GM11168 (cell line): Measurements from ENCODE around the gene TNS1.

Source experiments
- in situ Hi-C: fragments of 300-500 bp; cut with MboI; formaldehyde crosslinking; loops from one replicate; pipeline ENCODE4 v1.12.0; 2022; ENCODE audit warnings: low sequenced_read_pairs; ENCODE audit not compliant: unreplicated experiment

The TNS1 gene

GRCh38 chr2:218002143-218002844 is 501 bp downstream of the TNS1 start:
- in situ Hi-C loops, result no loop called here

DNA sequence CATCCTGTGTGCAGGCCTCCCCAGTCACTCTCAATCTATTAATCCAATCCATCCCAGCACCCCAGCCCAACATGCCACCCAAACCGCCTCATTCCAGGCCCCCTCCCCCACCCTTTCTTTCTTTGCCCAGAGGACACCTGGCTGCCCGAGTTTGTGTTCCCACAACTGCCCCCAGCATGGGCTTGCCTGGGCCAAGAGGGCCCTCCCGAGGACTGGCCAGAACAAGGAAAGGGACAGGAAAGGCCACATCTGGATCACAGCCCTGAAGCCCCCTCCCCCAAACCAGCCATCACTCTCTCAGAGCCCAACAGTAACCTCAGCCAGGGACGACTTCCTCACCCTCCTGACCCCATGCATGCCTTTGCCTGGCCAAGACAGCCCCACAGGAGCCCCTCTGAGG is 1.2 kb downstream of the TNS1 start:
- in situ Hi-C loops, result no loop called here

DNA sequence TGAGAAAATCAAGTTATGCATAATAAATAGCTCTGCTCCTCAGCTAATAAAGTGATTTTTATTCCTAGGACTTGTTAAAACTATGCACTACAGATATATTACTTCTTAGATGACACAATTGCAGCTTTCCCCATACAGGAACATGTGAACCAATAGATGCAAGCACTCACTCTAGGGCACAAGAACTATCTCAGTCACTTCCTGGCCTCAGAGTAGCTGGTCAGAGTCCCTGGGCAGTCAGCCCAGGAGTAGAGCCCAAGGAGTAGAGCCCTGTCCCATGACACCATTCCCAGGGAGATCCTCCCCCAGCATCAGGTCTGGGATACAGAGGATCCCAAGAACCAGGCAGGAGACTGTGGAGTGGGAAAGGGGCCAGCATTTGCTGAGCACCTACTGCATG is 2.7 kb downstream of the TNS1 start:
- in situ Hi-C loops, result no loop called here

DNA sequence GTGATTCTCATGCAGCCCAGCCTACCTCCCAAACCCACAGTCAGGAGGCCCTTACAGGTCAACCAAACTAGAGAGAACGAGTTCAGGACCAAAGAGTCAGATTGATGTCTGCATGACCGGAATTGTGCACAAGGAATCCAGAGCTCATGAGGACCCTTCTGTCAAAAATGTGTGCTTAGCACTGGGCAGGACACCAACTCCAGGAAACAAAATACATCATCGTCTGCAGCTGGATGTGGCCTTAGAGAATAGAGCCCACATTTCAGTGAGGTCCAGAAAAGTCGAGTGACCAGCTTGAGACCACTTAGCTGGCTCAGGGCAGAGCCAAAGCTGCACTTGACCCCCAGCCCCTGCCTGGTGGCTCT is 3.2 kb downstream of the TNS1 start:
- in situ Hi-C loops, result no loop called here

- in situ Hi-C loops, result no loop called here
These were observed 3.7 kb downstream of the TNS1 start for GRCh38 chr2:217998926-217999594.

- in situ Hi-C loops, result no loop called here
These were observed 5.3 kb downstream of the TNS1 start for GRCh38 chr2:217997510-217997909.

DNA sequence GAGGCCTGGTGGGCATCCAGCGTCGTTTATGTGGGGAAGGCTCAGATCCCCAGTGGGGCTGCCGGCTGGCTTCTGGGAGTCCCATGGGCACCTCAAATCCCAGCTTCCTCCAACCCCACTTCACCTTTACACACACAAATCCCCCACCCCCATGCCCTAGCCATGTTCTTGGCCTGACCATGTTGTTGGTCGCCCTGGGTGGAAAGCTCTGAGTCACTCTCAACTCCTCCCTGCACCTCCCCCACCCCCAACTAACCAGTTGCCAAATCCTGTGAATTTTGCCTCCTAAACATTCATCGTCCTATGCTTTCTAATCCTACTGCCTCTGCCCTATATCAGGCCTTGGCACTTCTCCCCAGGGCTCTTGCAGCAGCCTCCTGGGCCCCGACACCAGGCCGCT is 6.4 kb downstream of the TNS1 start:
- in situ Hi-C loops, result no loop called here

- in situ Hi-C loops, result no loop called here
These were observed 7.0 kb downstream of the TNS1 start for GRCh38 chr2:217995731-217996231.

DNA sequence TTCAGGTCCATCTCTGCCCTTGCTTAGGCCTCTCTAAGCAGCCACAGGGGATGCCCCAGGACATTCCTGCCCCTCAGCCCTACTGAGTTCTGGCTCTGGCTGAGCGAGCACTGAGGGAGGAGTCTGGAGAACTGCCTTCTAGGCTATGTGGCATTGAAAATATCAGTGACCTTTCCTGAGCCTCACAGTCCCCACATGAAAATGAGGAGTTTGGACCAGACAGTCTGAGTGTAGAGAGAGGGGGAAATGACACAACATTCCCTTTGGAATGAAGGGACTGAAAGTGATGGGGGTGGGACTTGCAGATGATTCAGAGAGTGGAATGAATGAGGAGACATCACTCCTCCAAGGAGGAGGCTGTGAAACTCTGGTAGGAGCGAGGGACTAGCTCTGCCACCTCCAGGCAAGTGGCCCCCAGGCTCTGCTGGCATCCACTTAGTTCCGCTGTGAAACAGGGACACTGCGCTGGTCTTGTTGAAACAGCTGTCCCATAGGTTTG is 8.0 kb downstream of the TNS1 start:
- in situ Hi-C loops, result no loop called here

DNA sequence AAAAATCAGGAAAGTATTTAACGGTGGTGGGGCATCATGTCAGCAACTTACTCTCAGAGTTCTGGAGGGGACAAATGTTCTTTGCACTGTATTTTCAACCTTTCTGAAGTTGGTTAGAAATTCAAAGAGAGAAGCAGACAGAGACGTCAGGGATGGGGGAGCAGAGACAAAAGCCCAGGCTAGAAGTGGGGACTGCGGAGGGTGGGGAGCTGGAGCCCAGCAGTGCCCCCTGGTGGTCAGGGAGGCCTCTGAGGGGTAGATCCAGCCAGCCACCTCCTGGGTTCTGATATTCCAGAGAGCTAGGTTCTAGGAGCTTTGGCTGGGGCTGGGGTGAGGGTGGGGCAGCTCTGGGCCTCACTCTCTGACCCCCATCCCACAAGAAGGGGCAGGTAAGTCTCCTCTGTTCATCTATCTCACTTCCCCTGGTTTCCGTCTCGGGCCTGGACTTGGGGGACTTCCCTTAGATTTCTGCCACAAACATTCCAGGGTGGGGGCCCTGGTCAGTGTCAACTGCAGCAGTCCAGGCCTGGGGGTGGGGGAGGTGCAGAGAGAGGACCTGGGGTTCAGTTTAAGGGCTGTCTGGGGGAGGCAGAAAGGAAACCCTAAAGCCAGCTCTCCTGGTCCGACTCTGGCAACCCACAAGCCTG is 8.9 kb downstream of the TNS1 start:
- in situ Hi-C loops, result no loop called here

- in situ Hi-C loops, result no loop called here
These were observed 9.7 kb downstream of the TNS1 start for GRCh38 chr2:217993138-217993537.

DNA sequence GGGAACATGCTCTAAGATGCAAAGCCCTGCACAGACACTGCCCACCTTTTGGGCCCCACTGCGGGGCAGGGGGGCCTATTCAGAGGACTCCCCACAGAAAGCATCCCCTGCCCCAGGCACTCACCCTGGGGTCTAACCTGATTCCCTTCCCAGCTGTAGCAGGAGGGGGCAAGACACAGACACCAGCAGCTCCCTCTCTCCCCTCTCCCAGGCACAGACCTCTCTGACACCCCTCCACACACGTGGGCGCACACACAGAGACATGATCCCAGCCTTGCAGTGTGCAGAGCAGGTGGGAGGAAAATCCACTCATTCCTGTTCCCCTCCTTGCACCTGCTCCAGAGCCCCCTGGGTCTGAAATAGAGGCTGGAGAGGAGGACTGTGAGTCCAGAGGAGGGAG is 10.7 kb downstream of the TNS1 start:
- in situ Hi-C loops, result no loop called here

DNA sequence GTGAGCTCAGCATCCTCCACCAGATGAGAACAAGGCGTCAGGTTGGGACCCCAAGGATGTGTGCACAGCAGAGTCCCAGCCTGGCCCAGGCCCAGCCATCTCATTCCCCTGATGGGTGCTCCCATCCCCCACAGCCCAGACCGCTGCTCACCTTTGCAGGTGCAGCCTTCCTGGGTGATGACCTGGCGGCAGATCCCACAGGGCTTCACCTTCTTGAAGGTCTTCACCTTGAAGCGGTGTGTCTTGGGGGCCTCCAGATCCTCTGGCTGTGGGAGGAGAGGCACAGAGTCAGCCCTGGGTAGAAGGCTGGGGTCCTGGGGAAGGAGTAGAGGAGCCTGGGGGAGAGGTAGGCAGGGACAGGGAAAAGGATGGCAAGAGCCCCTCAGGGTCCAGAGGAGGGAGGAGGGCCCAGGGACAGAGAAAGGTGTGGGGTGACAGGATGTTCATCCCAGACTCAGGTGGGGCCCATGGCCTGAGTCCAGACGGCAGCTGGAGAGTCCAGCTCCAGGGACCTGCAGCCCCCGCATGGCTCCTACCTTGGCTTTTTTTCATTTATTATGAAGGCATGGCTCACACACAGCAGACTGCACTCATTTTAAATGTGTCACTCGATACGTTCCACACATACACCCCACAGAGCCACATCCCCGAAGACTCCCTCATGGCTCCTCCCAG is 11.9 kb downstream of the TNS1 start:
- in situ Hi-C loops, result no loop called here

DNA sequence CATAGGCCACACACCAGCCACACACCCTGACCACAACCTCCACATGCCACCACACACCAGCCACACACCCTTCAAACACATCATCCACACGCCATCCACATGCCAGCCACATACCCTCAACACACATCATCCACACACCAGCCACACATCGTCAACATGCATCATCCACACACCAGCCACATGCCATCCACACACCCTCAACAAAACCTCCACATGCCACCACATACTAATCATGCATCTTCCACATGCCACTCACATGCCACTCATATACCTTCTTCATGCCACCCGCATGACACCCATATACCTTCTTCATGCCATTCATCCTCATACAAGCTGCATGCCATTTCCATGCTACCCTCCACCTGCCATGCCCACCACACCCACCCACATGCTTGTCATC is 12.4 kb downstream of the TNS1 start:
- in situ Hi-C loops, result no loop called here

GRCh38 chr2:217989221-217989948 is 13.4 kb downstream of the TNS1 start:
- in situ Hi-C loops, result no loop called here

- in situ Hi-C loops, result no loop called here
These were observed 14.0 kb downstream of the TNS1 start for GRCh38 chr2:217988840-217989204.

GRCh38 chr2:217988014-217988839 is 14.6 kb downstream of the TNS1 start:
- in situ Hi-C loops, result no loop called here

DNA sequence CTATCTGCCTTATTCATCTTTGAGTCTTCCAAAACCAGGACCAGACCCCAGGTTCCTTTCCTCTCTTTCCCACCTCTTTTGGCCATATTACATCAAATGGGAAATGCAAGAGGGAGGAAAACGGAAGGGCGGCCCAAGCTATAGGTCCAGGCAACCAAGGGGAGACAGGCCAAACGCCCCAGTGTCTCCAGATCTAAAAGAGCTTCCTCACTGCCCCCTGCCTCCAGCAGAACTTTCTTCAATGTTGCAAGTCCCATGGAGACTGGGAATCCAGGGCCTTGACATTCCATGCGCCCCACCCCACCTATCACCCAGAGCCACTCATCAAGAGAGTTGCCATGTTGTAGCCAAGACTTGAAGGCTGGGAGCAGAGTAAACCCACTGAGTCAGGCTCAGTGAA is 15.4 kb downstream of the TNS1 start:
- in situ Hi-C loops, result no loop called here

DNA sequence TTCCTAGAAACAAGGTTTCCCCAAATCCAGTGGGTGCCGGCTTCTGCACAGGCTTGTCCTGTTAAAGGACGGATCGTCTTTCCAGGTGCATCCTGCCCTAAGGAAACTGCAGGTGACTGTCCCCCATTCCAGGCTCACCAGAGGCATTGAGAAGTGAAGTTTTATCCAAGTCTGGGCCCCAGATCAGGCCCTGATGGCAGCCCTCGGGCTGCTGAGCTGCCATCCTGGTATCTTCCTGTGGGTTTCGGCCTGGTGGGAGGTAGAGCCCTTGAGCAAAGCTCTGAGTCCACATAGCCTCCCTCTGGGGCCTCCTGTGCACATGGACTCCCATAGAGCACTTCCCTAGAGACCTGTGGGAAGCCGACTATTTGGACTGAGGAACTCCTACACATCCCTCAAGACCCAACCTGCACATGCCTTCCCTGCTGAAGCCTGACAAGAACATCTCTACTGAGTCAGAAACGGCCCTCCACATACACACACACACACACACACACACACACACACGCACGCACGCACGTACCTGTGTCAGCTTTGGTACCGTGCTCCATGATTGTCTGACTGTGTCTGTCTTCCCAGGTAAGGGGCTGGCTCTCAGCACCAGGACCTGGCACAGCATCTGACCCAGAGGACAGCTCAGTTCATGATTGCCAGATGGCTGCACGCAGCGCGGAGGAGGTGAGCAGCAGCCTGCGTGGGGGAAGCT is 16.4 kb downstream of the TNS1 start:
- in situ Hi-C loops, result no loop called here
